Lower leg skin (tissue), 4 donors: ENCODE measurements around the gene PHLDA2. TPM values are rescaled to one million over a fixed set of nuclear protein-coding genes. Genes with fewer than 3 reads are reported as not detected.

Experiments
- DNase-seq, 2 donors: peaks; one replicate each; pipeline ENCODE4 v3.0.0-alpha.2; 2019; ENCODE audit warnings: low spot score in 2 of 2
- H3K4me3 ChIP-seq: fragments of 200-600 bp; sonication (generic); 2 replicates; pipeline ENCODE4 v1.5.1; 2017; ENCODE audit warnings: mild to moderate bottlenecking, low read depth; ENCODE audit not compliant: poor library complexity, severe bottlenecking
- CTCF ChIP-seq, 3 donors: fragments of 450-650 bp; IDR thresholded peaks; one replicate each; pipeline ENCODE4 v1.5.1; 2016; ENCODE audit warnings: antibody characterized with exemption in 3 of 3, mild to moderate bottlenecking in 3 of 3, moderate library complexity in 2 of 3
- POLR2A ChIP-seq, 2 donors: fragments of 450-650 bp; IDR thresholded peaks; one replicate each; pipeline ENCODE4 v1.6.1; 2016 to 2017; ENCODE audit warnings: antibody characterized with exemption in 2 of 2, mild to moderate bottlenecking in 1 of 2, moderate library complexity in 1 of 2
- WGBS, 2 donors: methylation state at CpG; one replicate each; pipeline ENCODE4 v1.1.5; 2018; 5-methylcytosine and 5-hydroxymethylcytosine counted together
- intact Hi-C: fragments of 100-400 bp; cut with DNase I; formaldehyde crosslinking; loops from one replicate; pipeline ENCODE4 v1.15.0; 2023; ENCODE audit warnings: low total_unique reads
- total RNA-seq, 4 donors: library from RNA; depleted of rRNA; stranded (reverse); fragments of >200 nt; gene quantifications; one replicate each; pipeline ENCODE4 v1.1.0, GENCODE V29; 2016

Gene PHLDA2
- total RNA-seq, 4 donors from 2014 or later = 5.1 to 16.0 (median 7.4) TPM

- H3K4me3 ChIP-seq = no peak overlapping the region
- 92 to 95% methylated on average over 24 of the region's 24 CpGs for WGBS, 2 donors
- no peak for DNase-seq
- intact Hi-C loops = no loop called here
- TF ChIP-seq CTCF (IDR thresholded peaks at IDR 0.05) = no peak
- no peak for TF ChIP-seq POLR2A (IDR thresholded peaks at IDR 0.05)
These were observed 15.3 kb upstream of the PHLDA2 start for GRCh38 chr11:2944530-2944929.

- intact Hi-C loops = no loop called here
- WGBS, 2 donors = 22 to 26% methylated on average over 11 to 12 of the region's 12 CpGs
- TF ChIP-seq CTCF (IDR thresholded peaks at IDR 0.05) (no peak), POLR2A (IDR thresholded peaks at IDR 0.05) (no peak)
- no peak for DNase-seq
- H3K4me3 ChIP-seq = no peak overlapping the region
These were observed 14.5 kb upstream of the PHLDA2 start for GRCh38 chr11:2943711-2944118.

- TF ChIP-seq POLR2A (IDR thresholded peaks at IDR 0.05) (no peak), CTCF (IDR thresholded peaks at IDR 0.05) (no peak)
- intact Hi-C loops = no loop called here
- no peak overlapping the region for H3K4me3 ChIP-seq
- WGBS, 2 donors = 76 to 79% methylated on average over 10 to 12 of the region's 15 CpGs
- no peak for DNase-seq
These were observed 13.9 kb upstream of the PHLDA2 start for GRCh38 chr11:2942872-2943710.

GRCh38 chr11:2942447-2942846 lies 13.2 kb upstream of the PHLDA2 start:
- H3K4me3 ChIP-seq = no peak overlapping the region
- no peak for DNase-seq
- 20 to 44% methylated on average over 6 to 13 of the region's 13 CpGs for WGBS, 2 donors
- TF ChIP-seq CTCF (IDR thresholded peaks at IDR 0.05) = no peak
- TF ChIP-seq POLR2A (IDR thresholded peaks at IDR 0.05) = no peak
- intact Hi-C loops = no loop called here

GRCh38 chr11:2940921-2941821 lies 12.0 kb upstream of the PHLDA2 start:
- WGBS, 2 donors = 36 to 41% methylated on average over 9 to 10 of the region's 10 CpGs
- no peak for DNase-seq
- intact Hi-C loops = no loop called here
- H3K4me3 ChIP-seq = no peak overlapping the region
- no peak for TF ChIP-seq POLR2A (IDR thresholded peaks at IDR 0.05)
- no peak for TF ChIP-seq CTCF (IDR thresholded peaks at IDR 0.05)
